Caco-2 (cell line): ENCODE data around the gene GALNT18. TPM values are rescaled to one million over a fixed set of nuclear protein-coding genes. Genes with fewer than 3 reads are reported as not detected.

Experiments
- BruUV-seq: library from RNA; stranded (reverse); fragments of 400-500 nt; replicated peaks from 2 replicates; lab custom pipeline; 2021; lab: Mats Ljungman, UMichigan
- CTCF ChIA-PET: fragments of 300-600 bp; sonication (Branson Sonifier 250); formaldehyde crosslinking; loops from one replicate; lab custom pipeline; 2022; ENCODE audit warnings: antibody characterized with exemption; lab: Charles Lee
- POLR2A ChIA-PET: fragments of 300-600 bp; sonication (Branson Sonifier 250); formaldehyde crosslinking; loops from one replicate; lab custom pipeline; 2022; ENCODE audit warnings: antibody characterized with exemption; lab: Charles Lee
- DNase-seq, 2 experiments: peaks; one replicate each; pipeline versions ENCODE4 v3.0.0 to v3.0.0-alpha.2; 2020 to 2022
- H3K27me3 ChIP-seq: replicated peaks from 2 replicates; pipeline ENCODE4 v1.6.0; 2011; ENCODE audit warnings: low read length; ENCODE audit not compliant: control insufficient read depth, insufficient read depth
- H3K36me3 ChIP-seq: 2 replicates; pipeline ENCODE4 v1.5.1; 2011; ENCODE audit warnings: low read length; ENCODE audit not compliant: control insufficient read depth, insufficient read depth
- H3K4me1 ChIP-seq: fragments of 250-450 bp; sonication (Bioruptor Pico); 2 replicates; pipeline ENCODE4 v1.5.1; 2020; ENCODE audit warnings: mild to moderate bottlenecking
- H3K4me3 ChIP-seq: 2 replicates; pipeline ENCODE4 v1.5.1; 2011; ENCODE audit warnings: low read depth, mild to moderate bottlenecking, control low read depth, low read length
- H3K9me3 ChIP-seq: fragments of 250-450 bp; sonication (Bioruptor Pico); 2 replicates; pipeline ENCODE4 v1.5.1; 2020; ENCODE audit warnings: mild to moderate bottlenecking, moderate library complexity
- H3K27ac Mint-ChIP-seq: one replicate; pipeline ENCODE4 v1.8.0; 2022; ENCODE audit warnings: mixed read lengths; ENCODE audit not compliant: unreplicated experiment
- H3K27me3 Mint-ChIP-seq: one replicate; pipeline ENCODE4 v1.8.0; 2022; ENCODE audit warnings: mixed read lengths; ENCODE audit not compliant: insufficient read depth, unreplicated experiment
- H3K36me3 Mint-ChIP-seq: one replicate; pipeline ENCODE4 v1.8.0; 2022; ENCODE audit warnings: mild to moderate bottlenecking, mixed read lengths; ENCODE audit not compliant: insufficient read depth, unreplicated experiment
- H3K4me1 Mint-ChIP-seq: one replicate; pipeline ENCODE4 v1.8.0; 2022; ENCODE audit warnings: low read depth, mixed read lengths; ENCODE audit not compliant: unreplicated experiment
- H3K4me3 Mint-ChIP-seq: one replicate; pipeline ENCODE4 v1.8.0; 2022; ENCODE audit warnings: mild to moderate bottlenecking, moderate library complexity, mixed read lengths; ENCODE audit not compliant: unreplicated experiment
- H3K9me3 Mint-ChIP-seq: one replicate; pipeline ENCODE4 v1.8.0; 2022; ENCODE audit warnings: mixed read lengths; ENCODE audit not compliant: unreplicated experiment
- CTCF ChIP-seq, 2 experiments: fragments of 200-600 bp in 1 of 2; IDR thresholded peaks; 1 replicate in 1 of 2; 2 replicates in 1 of 2; pipeline versions ENCODE4 v1.5.1 to v1.8.0; 2011 to 2022; ENCODE audit warnings: antibody characterized with exemption in 1 of 2, control low read depth in 1 of 2, inconsistent platforms in 1 of 2, low read depth in 1 of 2, low read length in 1 of 2, mild to moderate bottlenecking in 1 of 2, moderate library complexity in 1 of 2; ENCODE audit not compliant: insufficient read depth in 1 of 2, severe bottlenecking in 1 of 2, unreplicated experiment in 1 of 2
- intact Hi-C: fragments of 100-400 bp; cut with micrococcal nuclease; formaldehyde crosslinking; loops from one replicate; pipeline ENCODE4 v1.10.0; 2022; ENCODE audit not compliant: unreplicated experiment
- total RNA-seq: library from RNA; stranded (reverse); gene quantifications from 2 replicates; pipeline ENCODE4 v1.2.3, GENCODE V29; 2022

The GALNT18 gene
- total RNA-seq, 1 experiment from 2014 or later: 0.43 TPM

- no peak overlapping the region for H3K4me3 ChIP-seq
- no peaks in the 10 kb centered on the region for H3K9me3 ChIP-seq
- H3K27ac Mint-ChIP-seq: no peak overlapping the region
- DNase-seq: no peak
- H3K27me3 ChIP-seq: no peaks in the 10 kb centered on the region
- H3K9me3 Mint-ChIP-seq: no peaks in the 10 kb centered on the region
- H3K36me3 ChIP-seq: no peaks in the 10 kb centered on the region
- no TSS peak for BruUV-seq
- no peaks in the 10 kb centered on the region for H3K4me1 ChIP-seq
- CTCF ChIA-PET: no interaction called here
- intact Hi-C loops: no loop called here
- POLR2A ChIA-PET: no interaction called here
- H3K4me3 Mint-ChIP-seq: no peak overlapping the region
- TF ChIP-seq CTCF (IDR thresholded peaks at IDR 0.05; ENCODE audit: insufficient read depth in 1 of 2, low read depth in 1 of 2, low read length in 1 of 2, severe bottlenecking in 1 of 2, unreplicated experiment in 1 of 2): no peak
- H3K36me3 Mint-ChIP-seq: no peaks in the 10 kb centered on the region
- no peaks in the 10 kb centered on the region for H3K4me1 Mint-ChIP-seq
- peaks cover 23% of the 10 kb centered on the region for H3K27me3 Mint-ChIP-seq
Observed at GRCh38 chr11:11336664-11337063, 285.1 kb downstream of the GALNT18 start.

- ChIA-PET POLR2A (no interaction called here), CTCF (no interaction called here)
- H3K27me3 Mint-ChIP-seq: peaks cover 26% of the 10 kb centered on the region
- no peaks in the 10 kb centered on the region for H3K9me3 Mint-ChIP-seq
- H3K36me3 Mint-ChIP-seq: no peaks in the 10 kb centered on the region
- Histone ChIP-seq H3K4me3 (no peak overlapping the region), H3K36me3 (no peaks in the 10 kb centered on the region), H3K4me1 (no peaks in the 10 kb centered on the region), H3K9me3 (no peaks in the 10 kb centered on the region), H3K27me3 (no peaks in the 10 kb centered on the region)
- DNase-seq: no peak
- no peak overlapping the region for H3K27ac Mint-ChIP-seq
- no peak for TF ChIP-seq CTCF (IDR thresholded peaks at IDR 0.05; ENCODE audit: insufficient read depth in 1 of 2, low read depth in 1 of 2, low read length in 1 of 2, severe bottlenecking in 1 of 2, unreplicated experiment in 1 of 2)
- H3K4me1 Mint-ChIP-seq: no peaks in the 10 kb centered on the region
- BruUV-seq: no TSS peak
- intact Hi-C loops: no loop called here
- no peak overlapping the region for H3K4me3 Mint-ChIP-seq
Observed at GRCh38 chr11:11335043-11335442, 286.8 kb downstream of the GALNT18 start.

GRCh38 chr11:11334607-11335006, 287.2 kb downstream of the GALNT18 start:
- Mint-ChIP-seq H3K36me3 (no peaks in the 10 kb centered on the region), H3K4me1 (no peaks in the 10 kb centered on the region), H3K9me3 (no peaks in the 10 kb centered on the region), H3K4me3 (no peak overlapping the region), H3K27ac (no peak overlapping the region), H3K27me3 (peaks cover 24% of the 10 kb centered on the region)
- Histone ChIP-seq H3K4me3 (no peak overlapping the region), H3K36me3 (no peaks in the 10 kb centered on the region), H3K9me3 (no peaks in the 10 kb centered on the region), H3K4me1 (no peaks in the 10 kb centered on the region), H3K27me3 (no peaks in the 10 kb centered on the region)
- CTCF ChIA-PET: no interaction called here
- BruUV-seq: no TSS peak
- POLR2A ChIA-PET: no interaction called here
- intact Hi-C loops: no loop called here
- TF ChIP-seq CTCF (IDR thresholded peaks at IDR 0.05; ENCODE audit: insufficient read depth in 1 of 2, low read depth in 1 of 2, low read length in 1 of 2, severe bottlenecking in 1 of 2, unreplicated experiment in 1 of 2): no peak
- no peak for DNase-seq
